PFSK-1 (cell line): Measurements from ENCODE around the gene ITM2B.

Source experiments
- FOXP2 ChIP-seq: optimal IDR thresholded peaks from 2 replicates; pipeline ENCODE3; 2011; ENCODE audit warnings: borderline replicate concordance, control low read depth, inconsistent platforms; ENCODE audit not compliant: insufficient read depth; ENCODE audit errors: extremely low read length, extremely low read depth
- POLR2AphosphoS5 ChIP-seq: IDR thresholded peaks from 2 replicates; pipeline ENCODE4 v1.6.1; 2012; ENCODE audit warnings: low read depth, mild to moderate bottlenecking, control low read depth, low read length, moderate library complexity
- SIN3A ChIP-seq: IDR thresholded peaks from 2 replicates; pipeline ENCODE4 v1.6.1; 2012; ENCODE audit warnings: mild to moderate bottlenecking, low read length, moderate library complexity, borderline replicate concordance; ENCODE audit not compliant: insufficient read depth
- TAF1 ChIP-seq: IDR thresholded peaks from 2 replicates; pipeline ENCODE4 v1.6.1; 2012; ENCODE audit warnings: low read length, control low read depth, borderline replicate concordance; ENCODE audit not compliant: insufficient read depth
- TF ChIP-seq, protein P1 (sequence below), 2 experiments: IDR thresholded peaks; 2 replicates each; pipeline versions ENCODE4 v1.6.1 to v1.8.0; 2011 to 2012; ENCODE audit warnings: low read depth in 2 of 2, low read length in 2 of 2, control low read depth in 1 of 2, inconsistent platforms in 1 of 2, mild to moderate bottlenecking in 1 of 2, moderate library complexity in 1 of 2; ENCODE audit not compliant: insufficient read depth in 1 of 2

ITM2B gene

GRCh38 chr13:48304143-48304876 lies 71.3 kb downstream of the ITM2B start:
- TF ChIP-seq FOXP2 (no peak), SIN3A (no peak), TAF1 (no peak), POLR2AphosphoS5 (no peak)
- TF ChIP-seq, protein P1, sequence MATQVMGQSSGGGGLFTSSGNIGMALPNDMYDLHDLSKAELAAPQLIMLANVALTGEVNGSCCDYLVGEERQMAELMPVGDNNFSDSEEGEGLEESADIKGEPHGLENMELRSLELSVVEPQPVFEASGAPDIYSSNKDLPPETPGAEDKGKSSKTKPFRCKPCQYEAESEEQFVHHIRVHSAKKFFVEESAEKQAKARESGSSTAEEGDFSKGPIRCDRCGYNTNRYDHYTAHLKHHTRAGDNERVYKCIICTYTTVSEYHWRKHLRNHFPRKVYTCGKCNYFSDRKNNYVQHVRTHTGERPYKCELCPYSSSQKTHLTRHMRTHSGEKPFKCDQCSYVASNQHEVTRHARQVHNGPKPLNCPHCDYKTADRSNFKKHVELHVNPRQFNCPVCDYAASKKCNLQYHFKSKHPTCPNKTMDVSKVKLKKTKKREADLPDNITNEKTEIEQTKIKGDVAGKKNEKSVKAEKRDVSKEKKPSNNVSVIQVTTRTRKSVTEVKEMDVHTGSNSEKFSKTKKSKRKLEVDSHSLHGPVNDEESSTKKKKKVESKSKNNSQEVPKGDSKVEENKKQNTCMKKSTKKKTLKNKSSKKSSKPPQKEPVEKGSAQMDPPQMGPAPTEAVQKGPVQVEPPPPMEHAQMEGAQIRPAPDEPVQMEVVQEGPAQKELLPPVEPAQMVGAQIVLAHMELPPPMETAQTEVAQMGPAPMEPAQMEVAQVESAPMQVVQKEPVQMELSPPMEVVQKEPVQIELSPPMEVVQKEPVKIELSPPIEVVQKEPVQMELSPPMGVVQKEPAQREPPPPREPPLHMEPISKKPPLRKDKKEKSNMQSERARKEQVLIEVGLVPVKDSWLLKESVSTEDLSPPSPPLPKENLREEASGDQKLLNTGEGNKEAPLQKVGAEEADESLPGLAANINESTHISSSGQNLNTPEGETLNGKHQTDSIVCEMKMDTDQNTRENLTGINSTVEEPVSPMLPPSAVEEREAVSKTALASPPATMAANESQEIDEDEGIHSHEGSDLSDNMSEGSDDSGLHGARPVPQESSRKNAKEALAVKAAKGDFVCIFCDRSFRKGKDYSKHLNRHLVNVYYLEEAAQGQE (IDR thresholded peaks at IDR 0.05; ENCODE audit: insufficient read depth in 1 of 2, low read depth in 2 of 2, low read length in 2 of 2): no peak

DNA sequence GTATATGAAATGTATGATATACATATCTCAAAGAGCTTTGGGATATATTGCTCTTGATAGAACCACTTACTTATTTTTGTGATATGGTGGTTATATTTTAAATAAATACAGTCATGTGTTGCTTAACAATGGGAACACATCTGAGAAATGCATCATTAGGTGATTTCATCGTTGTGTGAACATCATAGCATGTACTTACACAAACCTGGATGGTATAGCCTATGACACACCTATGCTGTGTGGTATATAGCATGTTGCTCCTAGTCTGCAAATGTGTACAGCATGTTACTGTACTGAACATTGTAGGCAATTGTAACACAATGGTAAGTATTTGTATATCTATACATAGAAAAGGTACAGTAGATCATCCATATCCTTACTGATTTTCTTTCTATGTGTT lies 78.2 kb downstream of the ITM2B start:
- no peak for TF ChIP-seq POLR2AphosphoS5
- no peak for TF ChIP-seq SIN3A
- TF ChIP-seq TAF1: no peak
- TF ChIP-seq, protein P1 (IDR thresholded peaks at IDR 0.05; ENCODE audit: insufficient read depth in 1 of 2, low read depth in 2 of 2, low read length in 2 of 2): no peak
- no peak for TF ChIP-seq FOXP2

DNA sequence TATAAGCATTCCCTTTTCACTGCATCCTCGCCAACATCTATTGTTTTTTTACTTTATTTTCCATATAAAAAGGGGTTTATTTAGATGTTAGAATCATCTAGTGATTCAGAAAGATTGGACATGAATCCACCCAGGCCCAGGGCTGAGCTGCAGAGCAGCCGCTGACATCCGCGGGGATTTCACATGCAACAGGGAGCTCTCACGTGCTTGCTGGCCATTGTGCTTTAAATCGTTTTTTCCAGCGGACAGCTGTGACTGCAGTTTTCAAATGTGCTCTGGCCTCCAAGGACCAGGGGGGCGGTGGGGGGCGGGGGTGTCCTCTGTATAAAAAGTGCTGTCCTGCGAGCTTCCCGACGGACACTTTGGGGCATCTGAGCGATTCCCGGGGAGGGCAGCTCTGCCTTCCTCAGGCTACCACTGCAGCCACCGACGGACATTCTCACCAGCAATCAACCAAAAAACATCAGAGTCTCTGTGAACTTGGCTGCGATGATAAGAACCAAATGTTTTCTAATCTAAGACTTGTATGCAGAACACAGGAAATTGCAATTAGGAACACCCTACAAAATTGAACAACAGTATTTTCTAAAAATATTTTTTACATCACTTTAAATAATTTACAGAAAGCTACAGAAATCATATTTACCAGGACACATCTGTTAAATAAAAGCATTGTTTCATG lies 83.1 kb downstream of the ITM2B start:
- TF ChIP-seq TAF1: no peak
- TF ChIP-seq, protein P1 (IDR thresholded peaks at IDR 0.05; ENCODE audit: insufficient read depth in 1 of 2, low read depth in 2 of 2, low read length in 2 of 2): no peak
- TF ChIP-seq FOXP2: no peak

DNA sequence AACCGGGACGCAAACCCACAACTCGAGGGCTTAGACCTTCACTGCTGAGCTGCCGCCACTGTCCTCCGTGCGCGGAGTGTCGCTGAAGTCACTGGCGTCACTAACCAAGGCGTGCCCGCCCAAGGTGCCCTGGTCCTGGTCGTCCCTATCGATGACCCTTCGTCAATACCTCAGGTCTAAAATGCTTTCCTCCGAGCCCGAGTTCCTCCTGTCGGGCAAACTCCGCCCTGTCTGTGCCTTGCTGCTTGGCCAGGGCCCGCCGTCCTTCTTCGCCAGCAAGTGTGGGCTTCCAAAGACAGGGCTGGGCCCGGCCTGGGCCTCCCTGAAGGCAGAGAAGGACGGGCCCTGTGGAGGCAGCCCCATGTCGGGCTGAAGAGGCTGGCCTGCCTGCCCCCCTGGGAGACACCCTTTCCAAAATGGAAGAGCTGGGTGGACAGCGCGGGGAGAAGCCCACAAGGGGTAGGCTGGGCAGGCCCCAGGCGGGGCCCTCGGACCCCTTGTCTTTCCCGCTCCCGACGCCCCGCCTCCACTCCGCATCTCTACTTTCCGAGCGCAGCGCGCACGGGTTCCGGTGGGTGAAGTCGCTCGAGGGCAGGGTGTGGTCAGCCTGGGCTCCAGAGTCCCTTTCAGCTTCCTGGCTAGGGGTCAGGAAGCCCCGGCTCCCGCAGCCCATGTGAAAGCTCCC lies 84.0 kb downstream of the ITM2B start:
- TF ChIP-seq, protein P1 (IDR thresholded peaks at IDR 0.05; ENCODE audit: insufficient read depth in 1 of 2, low read depth in 2 of 2, low read length in 2 of 2): no peak
- TF ChIP-seq SIN3A (no peak), FOXP2 (no peak), TAF1 (no peak), POLR2AphosphoS5 (no peak)
